ENCODE results near the gene BMPER.

DNA sequence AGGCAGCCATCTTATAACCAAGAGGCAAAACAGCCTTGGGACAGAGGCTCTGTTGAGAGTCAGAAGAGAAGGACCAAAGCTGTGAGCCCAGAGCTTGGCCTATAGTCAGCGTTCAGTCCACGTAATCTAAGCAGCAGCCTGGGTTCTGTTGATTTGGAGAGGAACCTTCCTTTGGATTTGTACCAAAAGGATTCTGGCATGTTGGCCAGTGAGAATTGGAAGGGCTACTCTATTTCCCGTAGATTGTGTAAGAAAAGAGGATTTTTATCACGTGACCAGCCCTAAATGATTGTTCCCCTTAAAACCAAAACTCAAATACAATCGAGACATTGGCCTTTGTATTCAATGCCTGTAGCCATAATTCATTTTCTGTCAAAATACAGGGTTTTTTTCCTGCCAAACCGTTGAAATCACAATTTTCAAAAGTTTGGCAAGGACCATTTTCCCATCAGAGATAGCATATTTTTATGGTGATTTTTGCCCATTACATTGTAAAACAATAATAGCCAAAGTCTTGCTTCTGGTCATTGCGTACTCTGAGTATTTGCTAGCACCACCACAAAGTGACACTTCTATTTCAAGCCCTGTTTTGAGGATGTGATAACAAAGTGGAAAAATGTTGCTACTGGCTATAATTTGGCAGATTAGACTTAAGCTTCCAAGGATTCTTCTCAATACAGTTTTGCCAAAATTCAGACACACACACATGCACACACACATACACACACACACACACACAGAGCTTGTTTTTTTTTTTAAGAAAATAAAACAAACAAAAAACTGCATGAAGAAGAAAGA is 23.1 kb upstream of the BMPER start:
- TF ChIP-seq, protein P1, sequence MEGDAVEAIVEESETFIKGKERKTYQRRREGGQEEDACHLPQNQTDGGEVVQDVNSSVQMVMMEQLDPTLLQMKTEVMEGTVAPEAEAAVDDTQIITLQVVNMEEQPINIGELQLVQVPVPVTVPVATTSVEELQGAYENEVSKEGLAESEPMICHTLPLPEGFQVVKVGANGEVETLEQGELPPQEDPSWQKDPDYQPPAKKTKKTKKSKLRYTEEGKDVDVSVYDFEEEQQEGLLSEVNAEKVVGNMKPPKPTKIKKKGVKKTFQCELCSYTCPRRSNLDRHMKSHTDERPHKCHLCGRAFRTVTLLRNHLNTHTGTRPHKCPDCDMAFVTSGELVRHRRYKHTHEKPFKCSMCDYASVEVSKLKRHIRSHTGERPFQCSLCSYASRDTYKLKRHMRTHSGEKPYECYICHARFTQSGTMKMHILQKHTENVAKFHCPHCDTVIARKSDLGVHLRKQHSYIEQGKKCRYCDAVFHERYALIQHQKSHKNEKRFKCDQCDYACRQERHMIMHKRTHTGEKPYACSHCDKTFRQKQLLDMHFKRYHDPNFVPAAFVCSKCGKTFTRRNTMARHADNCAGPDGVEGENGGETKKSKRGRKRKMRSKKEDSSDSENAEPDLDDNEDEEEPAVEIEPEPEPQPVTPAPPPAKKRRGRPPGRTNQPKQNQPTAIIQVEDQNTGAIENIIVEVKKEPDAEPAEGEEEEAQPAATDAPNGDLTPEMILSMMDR (IDR thresholded peaks at IDR 0.05; ENCODE audit: poor library complexity) = no peak
- TF ChIP-seq EZH2phosphoT487 (IDR thresholded peaks at IDR 0.05; ENCODE audit: low read depth, severe bottlenecking, unreplicated experiment) = no peak
